Middle frontal gyrus (tissue), 1 donor: ENCODE results near the gene SNRNP70.

ENCODE experiments used
- DNase-seq: peaks from one replicate; pipeline ENCODE4 v3.0.0-alpha.2; 2015; ENCODE audit warnings: low spot score; ENCODE audit errors: extremely low spot score

SNRNP70 gene

DNA sequence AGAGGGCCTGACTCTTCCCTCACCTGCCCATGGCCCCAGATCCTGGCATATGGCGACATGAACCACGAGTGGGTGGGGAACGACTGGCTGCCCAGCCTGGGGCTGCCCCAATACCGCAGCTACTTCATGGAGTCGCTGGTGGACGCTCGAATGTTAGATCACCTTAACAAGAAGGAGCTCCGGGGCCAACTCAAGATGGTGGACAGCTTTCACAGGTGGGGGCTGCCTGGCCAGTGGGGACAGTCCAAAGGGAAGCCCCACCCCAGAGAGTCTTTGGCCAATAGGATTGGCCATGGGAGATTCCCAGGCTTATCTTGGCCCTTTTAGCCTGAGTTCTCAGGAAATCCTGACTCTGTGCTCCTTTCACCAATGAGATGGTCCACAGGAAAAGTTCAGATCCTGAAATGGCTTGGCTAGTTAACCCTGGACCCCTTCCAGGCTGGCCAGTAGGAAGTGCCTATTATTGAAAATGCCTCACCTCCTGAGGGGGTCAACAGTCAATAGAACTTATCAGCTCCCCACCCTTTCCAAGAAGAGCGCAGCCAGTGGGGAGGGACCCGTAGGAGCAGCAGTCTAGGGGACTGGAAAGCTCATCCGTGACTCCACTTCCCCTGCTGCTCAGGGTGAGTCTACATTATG lies 62.9 kb downstream of the SNRNP70 start:
- no peak for DNase-seq

DNA sequence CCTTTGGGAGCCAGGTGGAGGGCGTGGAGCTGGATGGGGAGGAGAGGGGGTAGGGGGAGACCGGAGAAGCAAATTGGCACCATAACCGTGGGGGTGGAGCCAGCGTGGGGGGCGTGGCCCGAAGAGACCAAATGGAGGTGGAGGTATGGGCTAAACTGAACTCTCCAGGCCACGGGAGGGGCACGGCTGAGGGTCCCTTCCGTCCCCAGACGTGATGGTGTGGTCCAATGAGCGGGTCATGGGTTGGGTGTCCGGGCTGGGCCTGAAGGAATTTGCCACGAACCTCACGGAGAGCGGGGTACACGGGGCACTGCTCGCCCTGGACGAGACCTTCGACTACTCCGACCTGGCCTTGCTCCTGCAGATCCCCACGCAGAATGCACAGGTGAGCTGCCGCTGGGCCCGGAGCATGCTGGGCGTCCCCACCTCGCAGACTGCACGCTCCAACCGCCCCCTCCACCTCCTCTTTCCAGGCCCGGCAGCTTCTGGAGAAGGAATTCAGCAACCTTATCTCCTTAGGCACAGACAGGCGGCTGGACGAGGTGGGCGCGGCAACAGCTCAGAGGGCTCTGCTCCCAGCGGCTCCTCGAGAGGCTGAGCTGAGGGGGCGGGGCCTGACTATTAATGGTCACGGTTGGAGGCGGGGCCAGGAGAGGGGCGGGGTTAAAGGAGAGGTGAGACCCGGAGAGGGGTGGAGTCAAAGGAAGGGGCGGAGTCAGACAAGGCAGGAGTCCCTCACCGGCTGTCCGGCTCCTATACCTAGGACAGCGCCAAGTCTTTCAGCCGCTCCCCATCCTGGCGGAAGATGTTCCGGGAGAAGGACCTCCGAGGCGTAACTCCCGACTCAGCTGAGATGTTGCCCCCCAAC lies 63.8 kb downstream of the SNRNP70 start:
- DNase-seq = peak; percentile 66

DNA sequence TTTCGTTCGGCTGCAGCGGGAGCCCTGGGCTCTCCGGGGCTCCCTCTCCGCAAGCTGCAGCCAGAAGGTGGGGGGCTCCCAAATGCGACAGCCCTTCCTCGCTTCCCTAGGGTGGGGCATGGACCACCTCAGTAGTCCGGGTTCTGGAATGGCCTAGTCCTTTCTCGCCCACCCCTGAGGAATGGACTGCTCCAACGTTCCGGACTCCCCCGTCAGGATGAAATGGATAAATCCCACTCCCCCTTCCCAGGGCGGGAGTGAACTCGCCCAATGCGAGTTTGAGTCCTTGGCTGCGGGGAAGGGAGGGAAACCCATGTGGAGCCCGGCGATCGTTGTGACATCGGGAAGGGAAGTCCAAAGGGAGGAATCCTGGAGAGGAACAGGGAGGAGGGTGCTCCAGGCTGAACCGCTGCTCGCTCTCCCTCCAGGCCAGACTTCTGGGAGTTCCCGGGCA lies 64.4 kb downstream of the SNRNP70 start:
- DNase-seq = peak; percentile 46

DNA sequence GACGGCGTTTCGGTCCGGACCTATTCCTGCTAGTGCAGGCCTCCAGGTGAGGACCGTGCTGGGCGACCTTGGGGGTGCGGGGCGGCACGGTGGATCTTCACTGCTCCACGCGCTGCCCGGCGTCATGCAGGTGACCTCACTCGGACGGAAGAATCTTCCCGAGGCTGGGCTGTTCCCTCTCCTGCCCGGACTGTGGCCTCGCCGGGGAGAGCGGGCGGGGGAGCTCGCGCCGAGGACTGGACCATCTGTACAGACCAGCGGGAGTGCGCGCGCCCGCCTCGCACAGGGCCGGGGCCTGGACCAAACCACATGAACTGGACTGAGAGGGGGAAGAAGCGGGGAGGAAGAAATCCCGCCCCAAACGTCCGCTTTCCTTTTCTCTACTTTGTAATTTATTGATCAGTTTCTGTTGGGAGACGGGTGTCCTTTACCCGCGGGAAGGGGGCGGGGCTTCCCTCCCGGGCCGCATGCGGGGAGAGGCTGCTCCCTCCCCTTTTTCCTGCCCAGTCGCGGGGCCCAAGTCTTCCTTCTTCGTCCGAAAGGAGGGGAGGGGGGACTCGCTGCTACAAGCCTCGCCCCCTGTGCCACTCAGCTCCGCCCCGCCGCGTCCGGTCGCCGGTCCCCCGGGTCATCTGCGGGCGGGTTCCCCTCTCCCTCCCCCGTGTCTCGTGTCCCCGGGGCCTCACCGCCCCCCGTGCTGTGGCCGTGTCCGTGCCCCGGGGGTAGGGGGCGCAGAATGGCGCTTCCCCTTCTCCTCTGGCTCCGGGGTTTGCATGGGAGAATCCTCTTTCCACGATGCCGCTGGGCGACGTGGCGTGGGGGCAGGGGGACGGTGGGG lies 65.1 kb downstream of the SNRNP70 start:
- DNase-seq = peak; percentile 68

DNA sequence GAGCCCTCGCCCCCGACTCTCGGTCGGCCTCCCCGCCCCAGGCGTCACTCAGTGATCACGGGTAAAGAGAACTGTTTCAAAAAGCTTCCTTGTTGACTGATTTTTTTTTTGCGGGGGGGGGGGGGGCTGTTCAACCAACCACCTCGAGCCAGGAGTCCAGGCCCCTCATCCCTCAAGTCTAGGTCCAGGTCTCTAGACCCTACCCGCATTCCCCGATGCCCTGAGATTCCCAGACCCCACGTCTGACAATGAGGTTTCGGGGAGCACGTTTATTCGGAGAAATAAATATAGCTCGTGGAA lies 65.6 kb downstream of the SNRNP70 start:
- no peak for DNase-seq

DNA sequence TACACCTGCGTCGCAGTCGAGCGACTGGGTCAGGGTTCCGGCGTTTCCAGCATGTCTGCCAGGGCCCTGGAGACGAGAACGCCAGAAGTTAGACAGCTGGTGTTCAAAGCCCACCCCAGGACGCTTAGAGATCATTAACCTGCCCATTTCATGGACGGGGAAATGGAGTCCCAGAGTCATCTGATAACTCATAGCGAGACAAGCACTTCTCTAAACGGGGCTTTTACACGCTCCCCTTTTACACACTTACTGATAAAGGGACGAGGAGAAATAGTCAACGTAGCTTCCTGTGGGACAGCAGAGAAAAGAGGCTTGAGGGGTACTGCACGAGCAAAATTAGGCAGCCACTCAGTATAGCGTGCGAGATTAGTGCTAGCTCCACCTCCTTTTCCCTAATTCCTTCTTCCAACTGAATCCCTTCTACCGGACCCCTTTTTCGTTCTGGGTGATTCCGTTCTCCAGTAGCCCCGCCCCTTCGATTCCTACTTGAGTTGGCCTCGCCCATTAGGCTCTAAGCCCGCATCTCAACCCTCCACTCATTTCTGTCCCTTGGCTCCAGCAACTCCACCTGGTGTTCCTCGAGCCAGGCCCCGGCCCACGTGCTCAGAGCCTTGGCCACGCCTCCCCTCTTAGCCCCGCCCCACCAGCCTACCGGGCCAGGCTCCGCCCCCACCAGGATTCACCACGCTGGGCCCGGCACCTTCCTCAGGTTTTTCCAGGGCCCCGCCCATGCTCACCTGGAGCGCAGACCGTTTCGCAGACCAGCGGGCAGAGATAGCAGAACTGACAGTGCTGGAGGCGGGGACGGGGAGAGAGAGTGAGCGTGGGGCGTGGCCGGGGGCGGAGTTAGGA lies 66.2 kb downstream of the SNRNP70 start:
- DNase-seq = no peak

DNA sequence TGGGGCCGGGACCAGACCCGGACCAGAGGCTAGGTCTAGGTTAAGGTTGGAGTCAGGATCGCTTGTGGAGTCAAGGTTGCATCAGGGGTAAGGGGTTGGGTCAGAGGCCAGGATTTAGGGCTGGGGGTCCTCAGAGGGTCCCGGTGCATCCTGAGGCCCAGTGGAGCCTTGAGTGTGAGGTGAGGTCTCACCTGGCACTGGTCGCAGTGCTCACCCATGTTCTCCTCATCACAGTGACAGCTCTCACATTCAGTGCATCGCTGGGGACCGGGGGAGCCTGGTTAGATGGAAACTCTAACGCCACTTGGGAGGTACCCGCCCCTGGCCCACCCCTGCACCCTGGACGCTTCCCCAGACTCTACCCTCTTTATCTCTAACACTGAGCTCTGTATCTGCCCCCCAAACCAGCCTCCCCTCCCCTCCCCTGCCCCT lies 66.9 kb downstream of the SNRNP70 start:
- no peak for DNase-seq

GRCh38 chr19:49153167-49153809 lies 68.0 kb downstream of the SNRNP70 start:
- DNase-seq = no peak

GRCh38 chr19:49154279-49154678 lies 69.0 kb downstream of the SNRNP70 start:
- DNase-seq = no peak

DNA sequence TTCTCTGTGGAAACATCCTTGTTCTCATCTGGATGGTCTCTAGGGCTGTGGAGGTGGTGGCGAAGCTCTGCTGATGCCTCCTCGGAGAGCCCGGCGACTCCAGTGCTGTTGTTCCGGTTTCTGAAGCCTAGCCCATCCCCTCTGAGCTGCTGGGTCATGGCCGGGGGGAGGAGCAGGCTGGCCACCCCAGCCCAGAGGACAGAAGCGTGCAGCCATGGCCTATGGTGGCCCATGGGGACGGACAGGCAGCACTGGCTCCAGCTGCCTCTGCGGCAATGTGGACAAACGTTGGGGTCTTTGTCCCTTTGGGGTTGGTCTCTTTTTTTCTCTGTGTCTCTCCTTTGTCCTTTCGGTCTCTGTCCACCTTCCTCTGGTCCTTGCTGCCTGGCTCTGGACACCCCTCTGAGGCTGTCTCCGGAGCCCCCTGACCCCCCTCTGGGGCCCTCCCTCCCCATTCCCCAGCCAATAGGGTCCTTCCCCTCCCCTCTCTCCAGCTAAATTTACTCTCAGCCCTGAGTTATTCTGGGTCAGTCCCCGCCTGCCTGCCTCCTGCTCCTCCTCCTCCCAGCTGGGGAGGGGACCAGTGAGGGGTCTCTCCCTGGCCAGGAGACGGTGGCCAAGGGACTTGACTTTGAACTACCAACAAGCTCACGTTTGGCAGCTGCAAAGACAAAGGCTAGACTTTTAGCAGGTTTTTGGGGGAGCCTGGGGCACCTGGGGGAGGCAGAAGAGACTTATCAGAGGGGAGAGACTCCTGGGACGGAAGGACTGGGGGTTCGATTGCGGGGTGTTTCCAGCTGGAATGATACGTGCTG lies 70.0 kb downstream of the SNRNP70 start, which contains the start of gene HRC:
HRC (minus strand) TSS at position 392 of the 815 bp plus-strand sequence; CDS start at position 233, 159 bp downstream.
- DNase-seq = no peak

DNA sequence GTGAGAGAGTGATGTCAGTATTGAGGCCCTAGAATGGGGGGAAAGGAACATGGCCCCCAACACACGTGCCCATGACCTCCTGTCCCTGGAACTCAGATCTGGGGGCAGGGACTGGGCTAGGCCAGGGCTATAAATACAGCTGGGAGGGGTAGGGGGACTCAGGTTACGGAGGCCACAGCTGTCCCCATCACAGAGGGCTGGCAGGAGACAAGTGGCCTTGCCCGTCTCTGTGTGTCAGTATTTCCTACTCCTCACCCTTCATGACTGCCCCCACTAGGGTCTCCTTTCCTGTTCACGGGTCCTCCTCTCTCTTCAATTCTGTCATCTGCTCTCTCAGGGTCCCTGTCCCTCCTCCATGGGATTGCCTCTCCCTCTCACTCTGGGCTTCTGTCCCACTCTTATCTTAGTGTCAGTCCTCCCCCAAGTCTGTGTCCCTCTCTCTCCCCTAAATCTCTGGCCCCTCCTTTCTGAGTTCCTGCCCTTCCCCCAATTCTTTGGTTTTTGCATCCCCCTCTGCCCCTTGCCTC lies 70.6 kb downstream of the SNRNP70 start:
- no peak for DNase-seq

- DNase-seq = no peak
These were observed 72.4 kb downstream of the SNRNP70 start, which contains the start of gene TRPM4 for GRCh38 chr19:49157445-49158224. Gene TRPM4, plus strand, starts transcription at chr19:49157792. Its CDS starts 75 bp downstream, at chr19:49157867.
